ENCODE measurements around the gene RPL36.
"Not testable (repeated sequence)": the region's sequence is repeated elsewhere in the genome, so short reads cannot be mapped to it uniquely, and the experiment has no call there.

RPL36 gene

GRCh38 chr19:5707576-5708575 lies 17.8 kb downstream of the RPL36 start:
- no peak for DNase-seq

GRCh38 chr19:5711025-5711424 lies 20.9 kb downstream of the RPL36 start:
- DNase-seq = no peak

GRCh38 chr19:5711713-5712161 lies 21.6 kb downstream of the RPL36 start:
- DNase-seq = no peak

GRCh38 chr19:5713228-5713627 lies 23.1 kb downstream of the RPL36 start:
- DNase-seq = no peak

- DNase-seq = no peak
Observed at GRCh38 chr19:5714816-5715215, 24.7 kb downstream of the RPL36 start.

GRCh38 chr19:5717215-5717935 lies 27.3 kb downstream of the RPL36 start:
- DNase-seq = no peak

- no peak for DNase-seq
Observed at GRCh38 chr19:5718037-5718578, 28.0 kb downstream of the RPL36 start.

- no peak for DNase-seq
Observed at GRCh38 chr19:5718579-5719273, 28.6 kb downstream of the RPL36 start.

GRCh38 chr19:5719274-5719960 lies 29.3 kb downstream of the RPL36 start:
- DNase-seq = peak; percentile 37

- DNase-seq = peak; percentile 97
Observed at GRCh38 chr19:5719961-5720790, 30.1 kb downstream of the RPL36 start, which contains the start of the genes CATSPERD and LONP1. Gene CATSPERD, plus strand, starts transcription at chr19:5720637. Its CDS starts 101 bp downstream, at chr19:5720738. Gene LONP1, minus strand, starts transcription at chr19:5720146. Its CDS starts 14 bp downstream, at chr19:5720132.

GRCh38 chr19:5727453-5728050 lies 37.5 kb downstream of the RPL36 start:
- DNase-seq = no peak

GRCh38 chr19:5733172-5733571 lies 43.1 kb downstream of the RPL36 start:
- DNase-seq = not testable (repeated sequence)

GRCh38 chr19:5738423-5738822 lies 48.3 kb downstream of the RPL36 start:
- no peak for DNase-seq
